Measurements from ENCODE around the gene SLC19A1.
"Not testable (repeated sequence)": the region's sequence is repeated elsewhere in the genome, so short reads cannot be mapped to it uniquely, and the experiment has no call there.

SLC19A1 gene

GRCh38 chr21:45503226-45503625 is 39.0 kb downstream of the SLC19A1 start:
- DNase-seq = not testable (repeated sequence)

GRCh38 chr21:45502600-45502999 is 39.6 kb downstream of the SLC19A1 start:
- no peak for DNase-seq

- DNase-seq = no peak
Measured at GRCh38 chr21:45502006-45502345, 40.3 kb downstream of the SLC19A1 start.

GRCh38 chr21:45501081-45502005 is 40.9 kb downstream of the SLC19A1 start:
- DNase-seq = not testable (repeated sequence)

- no peak for DNase-seq
Measured at GRCh38 chr21:45499970-45500577, 42.2 kb downstream of the SLC19A1 start.

- DNase-seq = no peak
Measured at GRCh38 chr21:45499201-45499750, 43.0 kb downstream of the SLC19A1 start.

GRCh38 chr21:45498646-45499000 is 43.6 kb downstream of the SLC19A1 start:
- DNase-seq = no peak

- no peak for DNase-seq
Measured at GRCh38 chr21:45497846-45498645, 44.2 kb downstream of the SLC19A1 start.

- DNase-seq = no peak
Measured at GRCh38 chr21:45496968-45497845, 45.0 kb downstream of the SLC19A1 start.

- no peak for DNase-seq
Measured at GRCh38 chr21:45496151-45496967, 45.9 kb downstream of the SLC19A1 start.

- no peak for DNase-seq
Measured at GRCh38 chr21:45494851-45495680, 47.2 kb downstream of the SLC19A1 start.

- DNase-seq = no peak
Measured at GRCh38 chr21:45494135-45494850, 47.9 kb downstream of the SLC19A1 start.

GRCh38 chr21:45493401-45494001 is 48.7 kb downstream of the SLC19A1 start:
- DNase-seq = no peak

- no peak for DNase-seq
Measured at GRCh38 chr21:45492765-45493164, 49.5 kb downstream of the SLC19A1 start.

GRCh38 chr21:45491623-45492022 is 50.6 kb downstream of the SLC19A1 start:
- no peak for DNase-seq

GRCh38 chr21:45491056-45491455 is 51.2 kb downstream of the SLC19A1 start:
- no peak for DNase-seq

GRCh38 chr21:45490049-45490731 is 52.0 kb downstream of the SLC19A1 start:
- no peak for DNase-seq

GRCh38 chr21:45489722-45489982 is 52.6 kb downstream of the SLC19A1 start:
- DNase-seq = no peak
